Activated naive CD8-positive, alpha-beta T cell treated with anti-CD3 and anti-CD28 coated beads for 36 hours (primary cell): ENCODE results near the gene POLR2H. TPM values are rescaled to one million over a fixed set of nuclear protein-coding genes. Genes with fewer than 3 reads are reported as not detected.

Experiments used
- DNase-seq: peaks from one replicate; pipeline ENCODE4 v3.0.0; 2021
- H3K27ac Mint-ChIP-seq: one replicate; pipeline ENCODE4 v1.8.0; 2022; ENCODE audit warnings: mild to moderate bottlenecking, moderate library complexity, mixed read lengths
- H3K27me3 Mint-ChIP-seq: one replicate; pipeline ENCODE4 v1.8.0; 2022; ENCODE audit warnings: mild to moderate bottlenecking, mixed read lengths
- H3K36me3 Mint-ChIP-seq: one replicate; pipeline ENCODE4 v1.8.0; 2021; ENCODE audit warnings: mild to moderate bottlenecking, mixed read lengths
- H3K4me1 Mint-ChIP-seq: one replicate; pipeline ENCODE4 v1.8.0; 2021; ENCODE audit warnings: mixed read lengths
- H3K4me3 Mint-ChIP-seq: one replicate; pipeline ENCODE4 v1.8.0; 2022; ENCODE audit warnings: mild to moderate bottlenecking, moderate library complexity, mixed read lengths
- H3K9me3 Mint-ChIP-seq: one replicate; pipeline ENCODE4 v1.8.0; 2022; ENCODE audit warnings: mixed read lengths
- total RNA-seq, 2 experiments: library from RNA; stranded (reverse); gene quantifications; one replicate each; pipeline ENCODE4 v1.2.3, GENCODE V29; 2021

The POLR2H gene
- total RNA-seq, 2 experiments from 2014 or later = 175 to 177 TPM

DNA sequence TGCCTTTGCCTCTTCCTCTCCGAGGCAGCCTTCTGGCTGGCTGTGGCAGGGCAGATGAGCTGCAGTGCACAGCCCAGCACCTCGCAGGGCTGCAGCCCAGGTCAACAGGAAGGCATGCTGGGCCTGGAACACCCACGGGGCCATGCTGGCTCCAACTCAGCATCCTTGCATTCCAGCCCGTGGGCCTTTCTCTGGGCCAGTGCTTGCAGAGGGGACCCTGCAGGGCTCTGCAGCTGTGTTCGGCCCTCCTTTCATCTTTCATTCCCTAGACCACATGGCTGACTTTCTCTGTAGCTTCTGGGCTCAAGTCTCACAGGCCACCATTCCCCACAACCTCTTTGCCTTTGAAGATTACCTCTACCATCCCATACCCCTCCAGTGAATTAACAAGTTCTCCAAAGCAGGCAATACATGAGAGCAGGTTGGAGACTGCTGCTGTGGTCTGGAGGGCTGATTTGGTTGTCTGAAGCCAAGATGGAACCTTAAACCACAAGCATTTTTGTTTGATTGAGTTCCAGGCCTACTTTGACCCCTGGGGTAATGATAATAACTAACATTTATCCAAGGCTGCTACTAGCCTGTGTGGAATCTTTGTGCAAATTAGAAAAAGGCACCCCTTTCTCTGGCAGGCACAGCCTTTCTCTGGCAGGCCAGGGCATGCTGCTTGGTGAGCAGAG, 18.2 kb upstream of the POLR2H start:
- no peaks in the 10 kb centered on the region for H3K27me3 Mint-ChIP-seq
- no peaks in the 10 kb centered on the region for H3K9me3 Mint-ChIP-seq
- H3K4me1 Mint-ChIP-seq = peaks cover 6% of the 10 kb centered on the region
- no peak overlapping the region for H3K4me3 Mint-ChIP-seq
- no peak overlapping the region for H3K27ac Mint-ChIP-seq
- no peak for DNase-seq
- H3K36me3 Mint-ChIP-seq = no peaks in the 10 kb centered on the region

GRCh38 chr3:184344579-184345316, 16.8 kb upstream of the POLR2H start:
- H3K36me3 Mint-ChIP-seq = no peaks in the 10 kb centered on the region
- H3K27me3 Mint-ChIP-seq = no peaks in the 10 kb centered on the region
- no peak for DNase-seq
- H3K9me3 Mint-ChIP-seq = no peaks in the 10 kb centered on the region
- no peak overlapping the region for H3K27ac Mint-ChIP-seq
- H3K4me3 Mint-ChIP-seq = no peak overlapping the region
- peaks cover 6% of the 10 kb centered on the region for H3K4me1 Mint-ChIP-seq

DNA sequence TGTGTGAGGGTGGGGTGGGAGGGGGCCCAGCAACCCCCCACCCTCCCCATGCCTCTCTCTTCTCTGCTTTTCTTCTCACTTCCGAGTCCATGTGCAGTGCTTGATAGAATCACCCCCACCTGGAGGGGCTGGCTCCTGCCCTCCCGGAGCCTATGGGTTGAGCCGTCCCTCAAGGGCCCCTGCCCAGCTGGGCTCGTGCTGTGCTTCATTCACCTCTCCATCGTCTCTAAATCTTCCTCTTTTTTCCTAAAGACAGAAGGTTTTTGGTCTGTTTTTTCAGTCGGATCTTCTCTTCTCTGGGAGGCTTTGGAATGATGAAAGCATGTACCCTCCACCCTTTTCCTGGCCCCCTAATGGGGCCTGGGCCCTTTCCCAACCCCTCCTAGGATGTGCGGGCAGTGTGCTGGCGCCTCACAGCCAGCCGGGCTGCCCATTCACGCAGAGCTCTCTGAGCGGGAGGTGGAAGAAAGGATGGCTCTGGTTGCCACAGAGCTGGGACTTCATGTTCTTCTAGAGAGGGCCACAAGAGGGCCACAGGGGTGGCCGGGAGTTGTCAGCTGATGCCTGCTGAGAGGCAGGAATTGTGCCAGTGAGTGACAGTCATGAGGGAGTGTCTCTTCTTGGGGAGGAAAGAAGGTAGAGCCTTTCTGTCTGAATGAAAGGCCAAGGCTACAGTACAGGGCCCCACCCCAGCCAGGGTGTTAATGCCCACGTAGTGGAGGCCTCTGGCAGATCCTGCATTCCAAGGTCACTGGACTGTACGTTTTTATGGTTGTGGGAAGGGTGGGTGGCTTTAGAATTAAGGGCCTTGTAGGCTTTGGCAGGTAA, 16.0 kb upstream of the POLR2H start:
- Mint-ChIP-seq H3K4me3 (no peak overlapping the region), H3K9me3 (no peaks in the 10 kb centered on the region), H3K27ac (no peak overlapping the region), H3K36me3 (no peaks in the 10 kb centered on the region), H3K27me3 (no peaks in the 10 kb centered on the region), H3K4me1 (peaks cover 5% of the 10 kb centered on the region)
- DNase-seq = no peak

- H3K27ac Mint-ChIP-seq = no peak overlapping the region
- no peak overlapping the region for H3K4me3 Mint-ChIP-seq
- no peak for DNase-seq
- no peaks in the 10 kb centered on the region for H3K4me1 Mint-ChIP-seq
- no peaks in the 10 kb centered on the region for H3K36me3 Mint-ChIP-seq
- H3K27me3 Mint-ChIP-seq = no peaks in the 10 kb centered on the region
- no peaks in the 10 kb centered on the region for H3K9me3 Mint-ChIP-seq
These were observed 14.9 kb upstream of the POLR2H start for GRCh38 chr3:184346480-184347190.

- no peak overlapping the region for H3K27ac Mint-ChIP-seq
- H3K9me3 Mint-ChIP-seq = no peaks in the 10 kb centered on the region
- H3K27me3 Mint-ChIP-seq = no peaks in the 10 kb centered on the region
- no peaks in the 10 kb centered on the region for H3K36me3 Mint-ChIP-seq
- DNase-seq = no peak
- H3K4me1 Mint-ChIP-seq = no peaks in the 10 kb centered on the region
- H3K4me3 Mint-ChIP-seq = no peak overlapping the region
These were observed 14.0 kb upstream of the POLR2H start for GRCh38 chr3:184347321-184348056.

- H3K27ac Mint-ChIP-seq = no peak overlapping the region
- no peak for DNase-seq
- H3K4me1 Mint-ChIP-seq = no peaks in the 10 kb centered on the region
- no peaks in the 10 kb centered on the region for H3K9me3 Mint-ChIP-seq
- no peaks in the 10 kb centered on the region for H3K36me3 Mint-ChIP-seq
- H3K27me3 Mint-ChIP-seq = no peaks in the 10 kb centered on the region
- no peak overlapping the region for H3K4me3 Mint-ChIP-seq
These were observed 13.5 kb upstream of the POLR2H start for GRCh38 chr3:184348057-184348382.

GRCh38 chr3:184349563-184350470, 11.7 kb upstream of the POLR2H start:
- Mint-ChIP-seq H3K4me3 (no peak overlapping the region), H3K36me3 (no peaks in the 10 kb centered on the region), H3K27ac (no peak overlapping the region), H3K27me3 (no peaks in the 10 kb centered on the region), H3K4me1 (no peaks in the 10 kb centered on the region), H3K9me3 (no peaks in the 10 kb centered on the region)
- DNase-seq = no peak

GRCh38 chr3:184350618-184351017, 10.9 kb upstream of the POLR2H start:
- Mint-ChIP-seq H3K4me3 (no peak overlapping the region), H3K36me3 (peaks cover 5% of the 10 kb centered on the region), H3K27me3 (no peaks in the 10 kb centered on the region), H3K9me3 (no peaks in the 10 kb centered on the region), H3K4me1 (no peaks in the 10 kb centered on the region), H3K27ac (no peak overlapping the region)
- DNase-seq = no peak

- no peaks in the 10 kb centered on the region for H3K9me3 Mint-ChIP-seq
- DNase-seq = no peak
- no peaks in the 10 kb centered on the region for H3K4me1 Mint-ChIP-seq
- no peaks in the 10 kb centered on the region for H3K27me3 Mint-ChIP-seq
- no peak overlapping the region for H3K4me3 Mint-ChIP-seq
- no peak overlapping the region for H3K27ac Mint-ChIP-seq
- peaks cover 5% of the 10 kb centered on the region for H3K36me3 Mint-ChIP-seq
These were observed 9.9 kb upstream of the POLR2H start for GRCh38 chr3:184351511-184352148.

GRCh38 chr3:184352149-184352785, 9.2 kb upstream of the POLR2H start:
- Mint-ChIP-seq H3K27me3 (no peaks in the 10 kb centered on the region), H3K4me3 (no peak overlapping the region), H3K36me3 (peaks cover 5% of the 10 kb centered on the region), H3K9me3 (no peaks in the 10 kb centered on the region), H3K27ac (no peak overlapping the region), H3K4me1 (no peaks in the 10 kb centered on the region)
- no peak for DNase-seq

DNA sequence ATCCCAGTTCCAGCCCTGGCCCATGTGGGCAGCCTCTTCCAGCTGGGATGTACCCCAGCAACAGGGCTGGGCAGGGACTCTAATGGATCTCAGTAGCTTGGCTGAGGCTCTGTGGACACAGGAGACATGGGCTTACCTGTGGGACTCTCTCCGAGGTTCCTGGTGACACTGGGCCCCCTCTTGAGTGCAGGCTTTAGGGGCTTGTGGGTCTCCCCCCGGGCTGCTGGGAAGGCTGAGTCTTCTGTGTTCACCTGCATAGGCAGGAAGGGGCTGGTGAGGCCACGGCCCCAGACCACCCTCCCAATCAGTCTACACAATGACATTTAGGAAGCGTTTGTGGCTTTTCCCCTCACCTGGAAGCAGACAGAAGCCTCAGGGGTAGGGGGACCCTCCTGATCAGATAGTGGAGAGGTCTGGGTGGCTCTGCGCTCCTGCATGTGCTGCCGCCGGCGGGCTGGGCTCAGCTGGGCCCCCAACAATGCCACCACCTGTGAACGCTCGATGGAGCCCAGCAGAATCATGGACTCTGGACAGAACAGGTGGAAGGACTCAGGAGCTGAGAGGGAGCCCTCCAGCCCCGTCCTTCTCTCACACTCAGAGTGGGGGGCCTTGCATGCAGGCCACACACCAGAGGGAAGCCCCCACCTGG, 8.5 kb upstream of the POLR2H start:
- Mint-ChIP-seq H3K4me1 (no peaks in the 10 kb centered on the region), H3K4me3 (no peak overlapping the region), H3K9me3 (no peaks in the 10 kb centered on the region), H3K36me3 (peaks cover 5% of the 10 kb centered on the region), H3K27ac (no peak overlapping the region), H3K27me3 (no peaks in the 10 kb centered on the region)
- DNase-seq = no peak

GRCh38 chr3:184353546-184353941, 8.0 kb upstream of the POLR2H start:
- DNase-seq = no peak
- H3K4me1 Mint-ChIP-seq = no peaks in the 10 kb centered on the region
- no peak overlapping the region for H3K27ac Mint-ChIP-seq
- H3K9me3 Mint-ChIP-seq = no peaks in the 10 kb centered on the region
- peaks cover 5% of the 10 kb centered on the region for H3K36me3 Mint-ChIP-seq
- H3K27me3 Mint-ChIP-seq = no peaks in the 10 kb centered on the region
- no peak overlapping the region for H3K4me3 Mint-ChIP-seq
